ENCODE data around the gene ZNF419.
A peak's percentile ranks its signal among the peaks of the same experiment; 100 is the strongest.

The ZNF419 gene

DNA sequence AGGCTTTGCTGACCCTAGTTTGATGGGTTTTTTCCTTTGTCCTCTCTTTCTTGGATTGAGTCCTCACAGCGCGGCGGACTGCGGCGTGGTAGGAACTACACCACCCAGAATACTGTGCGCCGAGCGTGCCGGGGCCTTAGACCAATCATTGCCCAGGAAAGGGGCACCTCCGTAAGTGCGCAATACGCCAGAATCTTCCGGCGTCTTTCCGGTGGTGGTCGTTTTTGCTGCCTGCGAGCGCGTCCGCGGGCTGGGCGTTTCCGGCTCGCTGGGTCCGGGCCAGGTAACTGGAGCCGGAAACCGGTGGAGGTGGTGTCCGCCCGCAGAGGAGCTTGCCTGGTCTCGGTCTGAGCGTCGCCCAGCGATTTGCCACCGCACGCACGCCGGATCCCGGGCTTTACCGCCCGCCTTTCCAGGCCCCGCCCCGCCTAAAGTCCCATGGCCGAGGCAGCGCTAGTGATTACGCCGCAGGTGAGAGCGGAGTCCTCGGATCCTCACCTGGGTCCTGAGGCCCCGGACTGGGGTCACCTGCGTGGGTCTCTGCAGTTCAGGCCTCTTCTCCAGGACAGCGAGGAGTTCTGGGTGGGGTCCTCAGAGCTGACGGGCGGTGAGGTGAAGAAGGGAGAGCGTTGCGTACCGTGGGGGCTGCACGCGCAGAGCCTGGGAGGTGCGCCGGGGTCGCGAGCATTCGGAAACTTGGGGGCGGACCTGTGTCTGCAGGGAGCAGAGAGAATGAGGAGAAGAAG, 39.8 kb downstream of the ZNF419 start, which contains the start of gene ZNF549:
Gene ZNF549 (plus strand): TSS at position 221 of the 746 bp plus-strand sequence. CDS start 218 bp downstream, at position 439.
- peak; percentile 76 to 79 for DNase-seq (ENCODE audit: low read depth in 2 of 2)

DNA sequence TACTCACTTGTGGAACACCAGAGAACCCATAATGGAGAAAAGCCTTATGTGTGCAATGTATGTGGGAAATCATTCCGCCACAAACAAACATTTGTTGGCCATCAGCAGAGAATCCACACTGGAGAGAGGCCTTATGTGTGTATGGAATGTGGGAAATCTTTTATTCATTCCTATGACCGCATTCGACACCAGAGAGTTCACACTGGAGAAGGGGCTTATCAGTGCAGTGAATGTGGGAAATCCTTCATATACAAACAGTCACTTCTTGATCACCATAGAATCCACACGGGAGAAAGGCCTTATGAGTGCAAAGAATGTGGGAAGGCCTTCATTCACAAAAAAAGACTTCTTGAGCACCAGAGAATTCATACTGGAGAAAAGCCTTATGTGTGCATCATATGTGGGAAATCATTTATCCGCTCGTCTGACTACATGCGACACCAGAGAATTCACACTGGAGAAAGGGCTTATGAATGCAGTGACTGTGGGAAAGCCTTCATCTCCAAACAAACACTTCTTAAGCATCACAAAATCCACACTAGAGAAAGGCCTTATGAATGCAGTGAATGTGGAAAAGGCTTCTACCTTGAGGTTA, 50.5 kb downstream of the ZNF419 start:
- DNase-seq (ENCODE audit: low read depth in 2 of 2): no peak
